DOHH2 (cell line): ENCODE results near the gene PHF8.

ENCODE experiments used
- H3F3A ChIP-seq: fragments of 200-600 bp; sonication (generic), shearing (Covaris generic); 2 replicates; pipeline ENCODE4 v1.6.0; 2016; ENCODE audit warnings: antibody characterized with exemption, mild to moderate bottlenecking; ENCODE audit not compliant: control insufficient read depth, insufficient read depth
- H3K27ac ChIP-seq: fragments of 200-600 bp; sonication (generic); 2 replicates; pipeline ENCODE4 v1.5.1; 2014; ENCODE audit warnings: low read depth, mild to moderate bottlenecking, low read length, moderate library complexity
- H3K27me3 ChIP-seq: fragments of 200-600 bp; sonication (generic); 2 replicates; pipeline ENCODE4 v1.6.1; 2014; ENCODE audit warnings: mild to moderate bottlenecking, low read length, mixed read lengths; ENCODE audit not compliant: control insufficient read depth
- H3K36me3 ChIP-seq: fragments of 200-600 bp; sonication (generic); 2 replicates; pipeline ENCODE4 v1.6.1; 2014; ENCODE audit warnings: mild to moderate bottlenecking, low read length, moderate library complexity, mixed read lengths; ENCODE audit not compliant: control insufficient read depth
- H3K4me1 ChIP-seq: fragments of 200-600 bp; sonication (generic); 2 replicates; pipeline ENCODE4 v1.6.1; 2014; ENCODE audit warnings: mild to moderate bottlenecking, low read length, mixed read lengths; ENCODE audit not compliant: control insufficient read depth
- H3K4me2 ChIP-seq: fragments of 200-600 bp; sonication (generic); 2 replicates; pipeline ENCODE4 v1.6.0; 2014; ENCODE audit warnings: mild to moderate bottlenecking, low read length, moderate library complexity
- H3K4me3 ChIP-seq: fragments of 200-600 bp; sonication (generic); 2 replicates; pipeline ENCODE4 v1.5.1; 2014; ENCODE audit warnings: mild to moderate bottlenecking, low read length, mixed read lengths
- H3K79me2 ChIP-seq: fragments of 200-600 bp; sonication (generic); 2 replicates; pipeline ENCODE4 v1.6.1; 2014; ENCODE audit warnings: mild to moderate bottlenecking, low read length, mixed read lengths; ENCODE audit not compliant: control insufficient read depth
- H3K9me2 ChIP-seq: fragments of 200-600 bp; sonication (generic); replicated peaks from 2 replicates; pipeline ENCODE4 v1.6.1; 2014; ENCODE audit warnings: mild to moderate bottlenecking, low read length, mixed read lengths; ENCODE audit not compliant: control insufficient read depth
- H3K9me3 ChIP-seq: fragments of 200-600 bp; sonication (generic); 2 replicates; pipeline ENCODE4 v1.6.1; 2014; ENCODE audit warnings: antibody characterized with exemption, low read length, mixed read lengths; ENCODE audit not compliant: control insufficient read depth, insufficient read depth
- H4K20me1 ChIP-seq: fragments of 200-600 bp; sonication (generic); 2 replicates; pipeline ENCODE4 v1.6.0; 2014; ENCODE audit warnings: low read depth, mild to moderate bottlenecking, antibody characterized with exemption, low read length, moderate library complexity; ENCODE audit not compliant: control insufficient read depth, insufficient read depth
- CTCF ChIP-seq: fragments of 200-600 bp; sonication (generic); IDR thresholded peaks from one replicate; pipeline ENCODE4 v1.5.1; 2014; ENCODE audit warnings: antibody characterized with exemption, mild to moderate bottlenecking, low read depth, low read length; ENCODE audit not compliant: poor library complexity, severe bottlenecking
- EZH2phosphoT487 ChIP-seq: fragments of 200-600 bp; sonication (generic); IDR thresholded peaks from 2 replicates; pipeline ENCODE4 v1.6.1; 2017; ENCODE audit warnings: borderline replicate concordance, mild to moderate bottlenecking, antibody characterized with exemption, low read length, moderate library complexity, mixed read lengths

PHF8 gene

DNA sequence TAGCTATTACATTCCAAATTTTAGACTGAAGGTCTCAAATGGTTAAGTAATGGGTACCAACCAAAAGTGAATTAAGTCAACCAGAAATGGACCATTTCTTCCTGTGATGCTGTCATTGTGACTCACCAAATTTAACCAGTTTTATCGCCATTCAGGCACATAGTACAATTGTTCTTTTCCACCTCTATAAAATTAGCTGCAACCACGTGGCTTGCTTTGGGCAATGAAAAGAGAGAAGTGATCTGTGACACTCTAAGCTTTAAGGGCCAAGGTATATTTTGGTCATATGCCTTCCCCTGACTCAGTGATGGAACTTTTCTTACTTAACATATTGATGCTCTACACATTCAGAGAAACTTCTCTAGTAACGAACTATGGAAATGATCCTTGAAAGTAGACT, 20.3 kb upstream of the PHF8 start:
- no peaks in the 10 kb centered on the region for H3K9me3 ChIP-seq
- no peaks in the 10 kb centered on the region for H3K9me2 ChIP-seq
- H3K4me2 ChIP-seq = no peak overlapping the region
- H3F3A ChIP-seq = no peaks in the 10 kb centered on the region
- H4K20me1 ChIP-seq = no peaks in the 10 kb centered on the region
- H3K27ac ChIP-seq = no peak overlapping the region
- TF ChIP-seq CTCF (no peak), EZH2phosphoT487 (no peak)
- no peak overlapping the region for H3K4me3 ChIP-seq
- H3K27me3 ChIP-seq = no peaks in the 10 kb centered on the region
- H3K4me1 ChIP-seq = no peaks in the 10 kb centered on the region
- no peaks in the 10 kb centered on the region for H3K79me2 ChIP-seq
- no peaks in the 10 kb centered on the region for H3K36me3 ChIP-seq

- Histone ChIP-seq H3F3A (no peaks in the 10 kb centered on the region), H3K9me3 (no peaks in the 10 kb centered on the region), H4K20me1 (no peaks in the 10 kb centered on the region), H3K79me2 (no peaks in the 10 kb centered on the region), H3K4me3 (no peak overlapping the region), H3K27ac (no peak overlapping the region), H3K4me1 (no peaks in the 10 kb centered on the region), H3K27me3 (no peaks in the 10 kb centered on the region), H3K36me3 (no peaks in the 10 kb centered on the region), H3K9me2 (no peaks in the 10 kb centered on the region), H3K4me2 (no peak overlapping the region)
- TF ChIP-seq CTCF (no peak), EZH2phosphoT487 (no peak)
These were observed 19.1 kb upstream of the PHF8 start for GRCh38 chrX:54063361-54063760.

DNA sequence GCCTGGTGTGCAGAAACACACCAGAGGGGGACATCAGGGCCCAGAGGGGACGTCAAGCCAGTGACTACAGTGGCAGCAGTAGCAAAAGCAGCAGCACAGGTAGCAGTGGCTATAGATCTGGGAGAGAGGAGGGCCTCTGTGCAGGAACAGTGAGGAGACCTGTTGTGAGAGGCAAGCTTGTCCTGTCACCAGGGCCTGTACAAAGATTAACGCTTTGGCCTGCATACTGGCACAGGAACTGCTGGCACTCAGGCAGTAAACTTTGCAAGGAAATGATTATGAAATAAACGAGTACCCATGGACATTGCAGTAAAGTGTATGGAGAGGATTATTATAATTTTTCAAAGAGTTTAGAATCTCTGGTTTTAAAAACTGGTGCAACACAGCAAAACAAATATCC, 5.5 kb upstream of the PHF8 start:
- no peak overlapping the region for H3K4me2 ChIP-seq
- no peak overlapping the region for H3K4me3 ChIP-seq
- H3K79me2 ChIP-seq = no peaks in the 10 kb centered on the region
- H3K27me3 ChIP-seq = no peaks in the 10 kb centered on the region
- no peaks in the 10 kb centered on the region for H3K9me2 ChIP-seq
- TF ChIP-seq EZH2phosphoT487 = no peak
- no peak for TF ChIP-seq CTCF
- H3F3A ChIP-seq = 0 out of 2 replicates have a peak, but pooled peaks cover 8% of the 10 kb centered on the region
- no peaks in the 10 kb centered on the region for H3K36me3 ChIP-seq
- no peaks in the 10 kb centered on the region for H3K9me3 ChIP-seq
- H3K27ac ChIP-seq = no peak overlapping the region
- H3K4me1 ChIP-seq = peaks cover 13% of the 10 kb centered on the region
- no peaks in the 10 kb centered on the region for H4K20me1 ChIP-seq

DNA sequence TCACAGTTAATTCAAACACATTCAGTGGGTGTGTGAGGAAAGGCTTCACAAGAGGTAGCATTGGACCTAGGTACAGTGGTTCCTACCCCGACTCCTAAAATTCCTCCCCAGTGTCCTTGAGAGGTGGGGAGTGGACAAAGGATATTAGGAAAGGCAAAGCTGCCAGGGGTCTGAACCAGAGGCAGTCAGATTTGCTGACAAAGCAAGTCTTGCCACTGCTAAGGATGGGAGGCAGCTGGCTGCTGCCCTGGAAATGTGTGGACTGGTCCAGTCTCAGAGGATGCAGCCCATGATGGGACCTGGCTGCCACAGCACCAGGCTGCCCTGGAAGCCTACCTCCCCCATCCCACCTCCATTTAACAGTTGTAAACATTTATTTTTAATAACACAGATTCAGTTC, 4.1 kb upstream of the PHF8 start:
- no peak overlapping the region for H3K4me3 ChIP-seq
- H3K4me1 ChIP-seq = peaks cover 13% of the 10 kb centered on the region
- no peak overlapping the region for H3K4me2 ChIP-seq
- TF ChIP-seq CTCF = no peak
- no peak for TF ChIP-seq EZH2phosphoT487
- no peaks in the 10 kb centered on the region for H3K9me3 ChIP-seq
- no peak overlapping the region for H3K27ac ChIP-seq
- no peaks in the 10 kb centered on the region for H3K9me2 ChIP-seq
- no peaks in the 10 kb centered on the region for H4K20me1 ChIP-seq
- no peaks in the 10 kb centered on the region for H3K27me3 ChIP-seq
- H3F3A ChIP-seq = 0 out of 2 replicates have a peak, but pooled peaks cover 8% of the 10 kb centered on the region
- peaks cover 6% of the 10 kb centered on the region for H3K79me2 ChIP-seq
- no peaks in the 10 kb centered on the region for H3K36me3 ChIP-seq
